Measurements from ENCODE around the gene ZFP92.

GRCh38 chrX:153396320-153397195 lies 14.7 kb upstream of the ZFP92 start:
- TF ChIP-seq CTCF (IDR thresholded peaks at IDR 0.05) = no peak
- no peak for TF ChIP-seq POLR2A (IDR thresholded peaks at IDR 0.05)

All from lower leg skin (tissue), 3 donors.